ENCODE results near the gene FBN1.

The FBN1 gene

GRCh38 chr15:48547286-48547685, 98.2 kb downstream of the FBN1 start:
- CTCF ChIA-PET = no interaction called here
- POLR2A ChIA-PET = no interaction called here
- Histone ChIP-seq H3K36me3 (ENCODE audit: control insufficient read depth in 2 of 2, insufficient read depth in 1 of 2, low read length in 2 of 2) (no peaks in the 10 kb centered on the region), H3K4me3 (ENCODE audit: low read depth, low read length) (no peak overlapping the region), H3K9me3 (ENCODE audit: control insufficient read depth, insufficient read depth, low read depth, low read length) (no peaks in the 10 kb centered on the region), H3K27ac (ENCODE audit: extremely low read depth, low read depth, low read length) (no peak overlapping the region), H3K4me1 (ENCODE audit: control insufficient read depth, insufficient read depth, low read length) (no peaks in the 10 kb centered on the region)
- TF ChIP-seq ZBTB7A (tag by site-specific recombination; IDR thresholded peaks at IDR 0.05; ENCODE audit: low read depth) = no peak
- no peak for TF ChIP-seq ZNF223 (tag by site-specific recombination; IDR thresholded peaks at IDR 0.05)
- no peak for TF ChIP-seq ZFP69B (tag by site-specific recombination; IDR thresholded peaks at IDR 0.05)
- TF ChIP-seq ZSCAN4 (tag by site-specific recombination; IDR thresholded peaks at IDR 0.05) = no peak
- TF ChIP-seq ZNF16 (tag by site-specific recombination; IDR thresholded peaks at IDR 0.05; ENCODE audit: low read depth) = no peak

GRCh38 chr15:48546296-48546695, 99.2 kb downstream of the FBN1 start:
- Histone ChIP-seq H3K4me1 (ENCODE audit: control insufficient read depth, insufficient read depth, low read length) (no peaks in the 10 kb centered on the region), H3K27ac (ENCODE audit: extremely low read depth, low read depth, low read length) (no peak overlapping the region), H3K36me3 (ENCODE audit: control insufficient read depth in 2 of 2, insufficient read depth in 1 of 2, low read length in 2 of 2) (no peaks in the 10 kb centered on the region), H3K4me3 (ENCODE audit: low read depth, low read length) (no peak overlapping the region), H3K9me3 (ENCODE audit: control insufficient read depth, insufficient read depth, low read depth, low read length) (no peaks in the 10 kb centered on the region)
- CTCF ChIA-PET = interaction anchor here (0.7 kb wide), 1 partner anchor 188 kb away, joined by 3 read pairs; no protein-coding TSS in a partner anchor
- TF ChIP-seq ZNF561 (tag by site-specific recombination; IDR thresholded peaks at IDR 0.05; ENCODE audit: borderline replicate concordance) (no peak), KLF16 (tag by site-specific recombination; IDR thresholded peaks at IDR 0.05) (no peak), TCF7L2 (IDR thresholded peaks at IDR 0.05; ENCODE audit: borderline replicate concordance, low read depth, low read length) (no peak), SALL2 (tag by site-specific recombination; IDR thresholded peaks at IDR 0.05; ENCODE audit: borderline replicate concordance) (no peak), KLF1 (tag by site-specific recombination; IDR thresholded peaks at IDR 0.05) (no peak), RBAK (tag by site-specific recombination; IDR thresholded peaks at IDR 0.05) (no peak), ZNF350 (tag by site-specific recombination; IDR thresholded peaks at IDR 0.05) (no peak), ZNF610 (tag by site-specific recombination; IDR thresholded peaks at IDR 0.05; ENCODE audit: borderline replicate concordance) (no peak), ZNF639 (tag by site-specific recombination; IDR thresholded peaks at IDR 0.05) (no peak), GFI1B (tag by site-specific recombination; IDR thresholded peaks at IDR 0.05) (no peak), BCL11A (tag by site-specific recombination; IDR thresholded peaks at IDR 0.05; ENCODE audit: low read depth) (no peak), ZNF549 (tag by site-specific recombination; IDR thresholded peaks at IDR 0.05) (no peak), FEZF1 (tag by site-specific recombination; IDR thresholded peaks at IDR 0.05) (no peak), ZNF174 (tag by site-specific recombination; IDR thresholded peaks at IDR 0.05) (no peak), OSR2 (tag by site-specific recombination; IDR thresholded peaks at IDR 0.05) (no peak), ZFP3 (tag by site-specific recombination; IDR thresholded peaks at IDR 0.05; ENCODE audit: low read depth) (no peak)
- POLR2A ChIA-PET = no interaction called here

- Histone ChIP-seq H3K36me3 (ENCODE audit: control insufficient read depth in 2 of 2, insufficient read depth in 1 of 2, low read length in 2 of 2) (no peaks in the 10 kb centered on the region), H3K4me1 (ENCODE audit: control insufficient read depth, insufficient read depth, low read length) (no peaks in the 10 kb centered on the region), H3K9me3 (ENCODE audit: control insufficient read depth, insufficient read depth, low read depth, low read length) (no peaks in the 10 kb centered on the region), H3K4me3 (ENCODE audit: low read depth, low read length) (no peak overlapping the region), H3K27ac (ENCODE audit: extremely low read depth, low read depth, low read length) (no peak overlapping the region)
- CTCF ChIA-PET = no interaction called here
- POLR2A ChIA-PET = no interaction called here
- TF ChIP-seq HOXA7 (CRISPR knock-in tag; IDR thresholded peaks at IDR 0.05; ENCODE audit: borderline replicate concordance) (no peak), ZNF155 (tag by site-specific recombination; IDR thresholded peaks at IDR 0.05) (no peak), ZNF433 (tag by site-specific recombination; IDR thresholded peaks at IDR 0.05; ENCODE audit: low read depth) (no peak), ZSCAN18 (tag by site-specific recombination; IDR thresholded peaks at IDR 0.05) (no peak), ZNF23 (tag by site-specific recombination; IDR thresholded peaks at IDR 0.05; ENCODE audit: borderline replicate concordance) (no peak), ZNF664 (tag by site-specific recombination; IDR thresholded peaks at IDR 0.05) (no peak), TSHZ1 (tag by site-specific recombination; IDR thresholded peaks at IDR 0.05; ENCODE audit: borderline replicate concordance) (no peak)
Measured at GRCh38 chr15:48544778-48545177, 100.7 kb downstream of the FBN1 start.

Measured in HEK293 (cell line).